ENCODE data around the gene CCDC122. TPM values are rescaled to one million over a fixed set of nuclear protein-coding genes. Genes with fewer than 3 reads are reported as not detected.

CCDC122 gene
- polyA plus RNA-seq, 1 donor, result 8.1 TPM

DNA sequence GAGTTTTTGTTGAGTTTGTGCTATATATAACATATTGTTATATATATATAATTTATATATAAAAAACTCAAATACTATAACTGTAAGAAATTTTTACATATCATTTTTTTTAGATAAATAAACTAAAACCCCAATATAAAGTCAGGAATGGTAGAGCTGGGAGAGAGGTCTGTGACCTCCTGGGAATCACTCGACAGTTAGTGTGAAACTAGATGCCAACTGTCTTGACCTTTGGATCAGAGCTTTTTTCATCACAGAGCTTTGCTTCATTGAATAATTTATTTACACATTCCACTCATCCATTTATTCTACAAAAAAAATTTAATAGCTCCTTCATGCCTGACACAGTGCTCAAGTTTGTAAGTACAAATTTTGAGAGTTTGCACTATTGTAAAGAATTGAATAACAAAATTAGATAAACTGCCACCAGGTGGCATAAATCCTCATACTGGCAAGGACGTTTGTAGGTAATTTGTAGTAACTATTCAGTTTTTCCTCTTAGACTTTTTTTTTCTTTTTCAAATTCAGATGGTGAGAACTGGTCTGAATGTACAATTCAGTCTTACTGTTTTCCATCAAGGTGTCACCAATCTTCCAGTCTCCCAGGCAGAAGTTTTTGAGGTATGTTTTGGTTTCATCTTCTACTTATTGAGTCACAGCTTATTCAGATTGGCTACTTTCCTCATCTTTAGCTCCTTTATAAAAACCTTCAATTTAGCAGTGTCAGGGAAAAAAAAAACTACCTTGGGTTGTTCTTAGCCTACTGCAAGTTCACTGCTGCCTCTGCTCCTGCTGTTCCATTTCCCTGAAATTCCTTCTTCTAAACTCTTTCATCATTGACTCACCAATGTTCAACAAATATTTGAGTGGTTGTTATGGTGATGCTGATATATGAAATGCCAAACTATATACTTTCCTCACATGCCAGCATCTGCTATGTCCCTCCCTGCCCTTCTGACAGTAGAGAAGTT is 28.9 kb upstream of the CCDC122 start:
- no peaks in the 10 kb centered on the region for H3K4me1 ChIP-seq (ENCODE audit: control insufficient read depth, insufficient read depth, low read length)
- no peaks in the 10 kb centered on the region for H3K27me3 ChIP-seq (ENCODE audit: control insufficient read depth, insufficient read depth, low read length)
- H3K9me3 ChIP-seq (ENCODE audit: control insufficient read depth, low read depth, low read length), result no peaks in the 10 kb centered on the region
- no peak overlapping the region for H3K4me3 ChIP-seq (ENCODE audit: low read length)
- peak; percentile 16 to 55 for DNase-seq
- WGBS (ENCODE audit: insufficient coverage, low lambda C conversion rate), result 0% methylated on average over 1 of the region's 2 CpGs
- peak overlapping the region; percentile 12 for H3K27ac ChIP-seq (ENCODE audit: low read length)
- H3K36me3 ChIP-seq (ENCODE audit: control insufficient read depth, insufficient read depth, low read length), result no peaks in the 10 kb centered on the region

DNA sequence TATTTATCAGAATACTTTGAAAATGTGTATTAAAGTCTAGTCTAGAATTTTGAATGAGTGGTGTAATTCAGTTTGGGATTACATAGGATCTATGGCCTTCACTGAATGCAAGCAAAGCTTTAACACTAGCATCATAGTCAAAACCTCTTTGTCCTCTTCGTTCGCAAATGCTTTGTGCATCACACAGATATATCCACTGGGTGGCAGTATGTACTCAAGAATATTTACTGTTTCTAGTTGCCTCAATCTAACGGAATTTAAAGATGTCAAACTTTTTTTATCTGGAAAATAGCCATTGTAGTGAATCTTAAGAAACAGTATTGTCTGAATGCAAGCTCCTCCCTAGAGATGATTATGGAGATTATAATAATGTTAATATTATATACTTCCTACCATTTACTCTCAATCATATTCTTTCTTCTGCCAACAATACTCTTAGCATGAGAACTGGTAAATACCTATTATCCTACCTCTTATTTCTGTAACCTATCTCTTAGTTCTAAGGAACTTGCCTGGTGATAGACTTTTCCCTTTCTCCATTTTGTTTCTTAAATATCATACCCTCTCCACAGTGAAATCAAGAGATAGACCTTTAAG is 26.0 kb upstream of the CCDC122 start:
- no peaks in the 10 kb centered on the region for H3K9me3 ChIP-seq (ENCODE audit: control insufficient read depth, low read depth, low read length)
- no peak overlapping the region for H3K27ac ChIP-seq (ENCODE audit: low read length)
- H3K36me3 ChIP-seq (ENCODE audit: control insufficient read depth, insufficient read depth, low read length), result no peaks in the 10 kb centered on the region
- no peak overlapping the region for H3K4me3 ChIP-seq (ENCODE audit: low read length)
- whole genome bisulfite sequencing (ENCODE audit: insufficient coverage, low lambda C conversion rate), result 0% methylated on average over 3 of the region's 3 CpGs
- peak; percentile 40 to 45 for DNase-seq
- H3K4me1 ChIP-seq (ENCODE audit: control insufficient read depth, insufficient read depth, low read length), result no peaks in the 10 kb centered on the region
- no peaks in the 10 kb centered on the region for H3K27me3 ChIP-seq (ENCODE audit: control insufficient read depth, insufficient read depth, low read length)

DNA sequence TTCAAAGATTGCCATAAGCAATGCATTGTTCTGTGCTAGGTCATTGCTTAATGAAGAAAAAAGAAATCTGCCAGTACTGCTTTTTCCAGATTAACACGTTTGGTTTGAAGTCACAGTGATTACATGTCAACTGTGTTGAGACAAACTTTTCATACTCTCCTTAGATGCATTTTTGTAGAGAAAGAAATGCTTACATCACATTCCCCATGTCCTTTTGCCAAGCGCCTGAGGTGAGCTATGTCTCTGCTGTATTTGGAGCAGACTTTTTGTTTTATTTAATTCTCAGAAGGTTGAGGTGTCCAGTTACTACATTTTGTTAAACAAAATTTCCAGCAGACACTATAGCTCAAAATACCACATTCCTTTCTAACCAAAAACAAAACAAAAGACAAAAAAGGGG is 16.4 kb upstream of the CCDC122 start:
- 20% methylated on average over 1 of the region's 2 CpGs for WGBS (ENCODE audit: insufficient coverage, low lambda C conversion rate)
- Histone ChIP-seq H3K27ac (ENCODE audit: low read length) (no peak overlapping the region), H3K27me3 (ENCODE audit: control insufficient read depth, insufficient read depth, low read length) (no peaks in the 10 kb centered on the region), H3K4me3 (ENCODE audit: low read length) (no peak overlapping the region), H3K4me1 (ENCODE audit: control insufficient read depth, insufficient read depth, low read length) (no peaks in the 10 kb centered on the region), H3K9me3 (ENCODE audit: control insufficient read depth, low read depth, low read length) (no peaks in the 10 kb centered on the region), H3K36me3 (ENCODE audit: control insufficient read depth, insufficient read depth, low read length) (no peaks in the 10 kb centered on the region)
- no peak for DNase-seq

DNA sequence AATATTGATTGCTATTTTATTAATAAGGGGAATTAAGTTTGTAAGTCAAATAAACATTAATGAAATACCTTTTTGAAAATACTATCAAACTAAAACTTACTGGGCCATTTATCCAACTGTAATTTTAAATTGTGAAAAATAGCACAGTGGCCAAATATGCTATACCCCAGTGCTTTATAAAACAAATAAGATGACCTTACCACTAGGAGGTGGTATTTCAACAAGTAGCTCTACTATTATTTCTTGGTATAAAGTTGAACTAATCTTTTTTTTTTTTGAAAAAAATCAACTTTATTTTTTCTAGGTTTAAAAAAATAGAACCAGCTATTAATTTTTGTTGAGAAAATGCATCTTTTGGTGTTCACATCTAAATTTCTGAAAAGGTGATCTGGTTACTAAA is 14.9 kb upstream of the CCDC122 start:
- Histone ChIP-seq H3K27me3 (ENCODE audit: control insufficient read depth, insufficient read depth, low read length) (no peaks in the 10 kb centered on the region), H3K4me3 (ENCODE audit: low read length) (no peak overlapping the region), H3K9me3 (ENCODE audit: control insufficient read depth, low read depth, low read length) (no peaks in the 10 kb centered on the region), H3K4me1 (ENCODE audit: control insufficient read depth, insufficient read depth, low read length) (no peaks in the 10 kb centered on the region), H3K27ac (ENCODE audit: low read length) (no peak overlapping the region), H3K36me3 (ENCODE audit: control insufficient read depth, insufficient read depth, low read length) (no peaks in the 10 kb centered on the region)
- no peak for DNase-seq

DNA sequence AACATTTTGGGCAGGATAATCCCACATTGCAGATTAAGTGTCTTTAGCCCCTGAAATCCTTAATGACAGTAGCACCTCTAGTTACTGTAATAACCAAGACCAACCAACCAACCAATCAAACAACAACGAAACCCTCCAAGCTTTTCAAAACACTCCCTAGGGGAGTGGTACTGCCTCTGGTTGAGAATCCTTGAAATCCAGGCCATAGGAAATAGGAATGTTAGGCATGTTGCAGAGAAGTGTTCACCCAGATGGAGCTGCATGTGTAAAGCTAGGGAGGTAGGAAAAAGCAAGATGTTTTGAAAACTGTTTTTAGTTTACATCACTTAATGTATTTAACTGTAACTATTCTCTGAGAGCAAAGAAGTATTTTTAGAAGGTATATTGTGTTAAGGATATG is 4.7 kb upstream of the CCDC122 start:
- Histone ChIP-seq H3K27me3 (ENCODE audit: control insufficient read depth, insufficient read depth, low read length) (no peaks in the 10 kb centered on the region), H3K27ac (ENCODE audit: low read length) (no peak overlapping the region), H3K36me3 (ENCODE audit: control insufficient read depth, insufficient read depth, low read length) (no peaks in the 10 kb centered on the region), H3K9me3 (ENCODE audit: control insufficient read depth, low read depth, low read length) (no peaks in the 10 kb centered on the region), H3K4me1 (ENCODE audit: control insufficient read depth, insufficient read depth, low read length) (no peaks in the 10 kb centered on the region), H3K4me3 (ENCODE audit: low read length) (no peak overlapping the region)
- DNase-seq, result no peak
- WGBS (ENCODE audit: insufficient coverage, low lambda C conversion rate), result no CpG with 5 or more reads among the region's 1 CpG

DNA sequence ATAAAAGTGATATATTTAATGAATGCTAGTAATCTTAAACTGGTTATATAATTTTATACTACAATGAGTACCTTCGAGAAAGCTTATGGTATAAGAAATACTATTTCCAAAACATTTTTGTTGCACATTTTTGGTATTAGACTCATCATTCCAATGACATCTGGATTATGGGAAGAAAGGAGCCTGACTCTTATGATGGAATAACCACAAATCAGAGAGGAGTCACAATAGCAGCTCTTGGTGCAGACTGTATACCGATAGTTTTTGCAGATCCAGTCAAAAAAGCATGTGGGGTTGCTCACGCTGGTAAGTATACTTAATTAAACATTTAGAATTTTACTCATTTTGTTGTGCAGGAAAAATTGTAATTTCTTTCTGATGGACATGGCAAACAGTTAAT is 4.1 kb upstream of the CCDC122 start:
- 82% methylated on average over 3 of the region's 3 CpGs for WGBS (ENCODE audit: insufficient coverage, low lambda C conversion rate)
- Histone ChIP-seq H3K4me1 (ENCODE audit: control insufficient read depth, insufficient read depth, low read length) (peaks cover 3% of the 10 kb centered on the region), H3K36me3 (ENCODE audit: control insufficient read depth, insufficient read depth, low read length) (no peaks in the 10 kb centered on the region), H3K27ac (ENCODE audit: low read length) (no peak overlapping the region), H3K27me3 (ENCODE audit: control insufficient read depth, insufficient read depth, low read length) (no peaks in the 10 kb centered on the region), H3K9me3 (ENCODE audit: control insufficient read depth, low read depth, low read length) (no peaks in the 10 kb centered on the region), H3K4me3 (ENCODE audit: low read length) (no peak overlapping the region)
- DNase-seq, result no peak

DNA sequence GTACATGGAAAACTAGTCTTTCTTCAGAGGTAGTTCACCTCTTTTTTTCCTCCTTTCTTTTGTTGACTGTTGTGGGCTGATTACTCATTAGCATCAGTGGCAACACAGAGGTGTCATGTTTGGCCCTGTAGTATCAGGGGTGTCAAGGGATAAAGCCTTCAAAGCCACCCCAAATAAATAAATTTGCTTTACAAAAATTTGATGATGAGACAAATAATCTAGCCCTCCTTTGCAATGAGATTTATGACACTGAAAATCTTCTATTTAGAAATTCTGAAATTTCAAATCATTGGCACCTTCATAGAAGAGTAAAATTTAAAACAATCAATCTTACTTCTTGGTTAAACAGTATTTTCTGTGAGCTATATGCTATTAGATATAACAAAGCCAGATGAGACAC is 2.0 kb upstream of the CCDC122 start:
- H3K4me1 ChIP-seq (ENCODE audit: control insufficient read depth, insufficient read depth, low read length), result peaks cover 9% of the 10 kb centered on the region
- H3K27me3 ChIP-seq (ENCODE audit: control insufficient read depth, insufficient read depth, low read length), result no peaks in the 10 kb centered on the region
- H3K4me3 ChIP-seq (ENCODE audit: low read length), result no peak overlapping the region
- DNase-seq, result no peak
- no peaks in the 10 kb centered on the region for H3K36me3 ChIP-seq (ENCODE audit: control insufficient read depth, insufficient read depth, low read length)
- no peaks in the 10 kb centered on the region for H3K9me3 ChIP-seq (ENCODE audit: control insufficient read depth, low read depth, low read length)
- no peak overlapping the region for H3K27ac ChIP-seq (ENCODE audit: low read length)

DNA sequence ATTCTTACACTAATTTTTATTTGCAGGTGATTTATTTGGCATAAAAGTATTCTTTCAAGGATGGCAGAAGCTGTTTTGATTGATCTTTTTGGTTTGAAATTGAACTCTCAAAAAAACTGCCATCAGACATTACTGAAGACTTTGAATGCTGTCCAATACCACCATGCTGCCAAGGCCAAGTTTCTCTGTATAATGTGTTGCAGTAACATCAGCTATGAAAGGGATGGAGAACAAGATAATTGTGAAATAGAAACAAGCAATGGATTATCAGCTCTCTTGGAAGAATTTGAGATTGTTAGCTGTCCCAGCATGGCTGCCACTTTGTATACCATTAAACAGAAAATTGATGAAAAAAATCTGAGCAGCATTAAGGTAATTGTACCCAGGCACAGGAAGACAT is 1.4 kb upstream of the CCDC122 start:
- Histone ChIP-seq H3K9me3 (ENCODE audit: control insufficient read depth, low read depth, low read length) (no peaks in the 10 kb centered on the region), H3K36me3 (ENCODE audit: control insufficient read depth, insufficient read depth, low read length) (no peaks in the 10 kb centered on the region), H3K4me1 (ENCODE audit: control insufficient read depth, insufficient read depth, low read length) (peaks cover 9% of the 10 kb centered on the region), H3K4me3 (ENCODE audit: low read length) (no peak overlapping the region), H3K27ac (ENCODE audit: low read length) (no peak overlapping the region), H3K27me3 (ENCODE audit: control insufficient read depth, insufficient read depth, low read length) (no peaks in the 10 kb centered on the region)
- DNase-seq, result no peak

DNA sequence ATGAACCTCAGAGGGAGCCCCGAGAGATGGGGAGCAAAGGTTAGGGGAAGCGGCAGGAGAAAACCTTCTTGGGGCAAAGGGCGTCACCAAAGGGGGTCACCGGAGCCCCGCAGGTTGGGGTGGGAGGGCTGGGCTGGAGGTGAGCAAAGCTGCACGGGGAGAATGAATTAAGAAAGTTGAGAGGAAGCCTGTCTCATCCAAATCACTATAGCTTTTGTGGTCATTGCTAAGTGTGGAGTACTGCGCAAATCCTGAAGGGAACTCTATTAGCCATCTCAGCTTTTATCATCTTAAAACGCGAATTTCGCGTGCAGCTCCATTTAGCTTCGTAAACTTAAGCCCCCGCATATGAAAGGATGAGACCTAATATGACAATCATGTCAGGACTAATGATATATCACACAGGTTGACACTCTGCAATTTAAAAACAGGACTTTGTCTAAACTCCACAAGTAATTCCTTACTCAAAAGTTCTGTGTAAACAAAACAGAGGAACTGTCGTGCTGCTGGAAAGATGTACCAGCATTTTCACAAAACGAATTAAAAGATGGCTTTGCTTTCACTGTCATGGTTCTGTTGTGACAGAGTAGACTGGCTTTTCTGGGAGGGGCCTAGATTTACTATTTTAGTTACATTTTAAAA is 795 bp upstream of the CCDC122 start:
- Histone ChIP-seq H3K9me3 (ENCODE audit: control insufficient read depth, low read depth, low read length) (no peaks in the 10 kb centered on the region), H3K4me3 (ENCODE audit: low read length) (peak overlapping the region; percentile 80), H3K36me3 (ENCODE audit: control insufficient read depth, insufficient read depth, low read length) (no peaks in the 10 kb centered on the region), H3K27me3 (ENCODE audit: control insufficient read depth, insufficient read depth, low read length) (no peaks in the 10 kb centered on the region), H3K27ac (ENCODE audit: low read length) (peak overlapping the region; percentile 39), H3K4me1 (ENCODE audit: control insufficient read depth, insufficient read depth, low read length) (peaks cover 9% of the 10 kb centered on the region)
- no peak for DNase-seq
- WGBS (ENCODE audit: insufficient coverage, low lambda C conversion rate), result no CpG with 5 or more reads among the region's 15 CpGs

DNA sequence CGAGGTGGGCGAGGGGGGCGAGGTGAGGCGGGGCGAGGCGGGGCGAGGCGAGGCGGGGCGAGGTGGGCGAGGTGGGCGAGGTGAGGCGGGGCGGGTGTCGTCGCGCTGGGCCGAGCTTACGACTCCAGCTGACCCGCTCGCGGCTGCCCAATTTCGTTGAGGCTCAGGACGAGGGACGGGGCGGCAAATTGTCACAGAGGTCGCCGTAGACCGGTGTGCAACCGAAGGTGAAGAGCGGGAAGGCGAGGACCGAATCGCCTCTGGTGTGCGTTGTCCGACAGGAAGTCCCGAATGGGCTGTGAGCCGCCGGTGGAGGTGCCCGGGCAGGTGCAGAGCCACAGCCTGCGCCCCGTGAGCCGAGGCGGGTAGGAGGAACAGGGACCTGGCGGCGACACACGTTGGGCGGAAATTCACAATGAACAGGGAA is 228 bp upstream of the CCDC122 start, which contains the start of gene LACC1:
TSS of gene LACC1 (plus strand) at position 150 of the 427 bp plus-strand sequence. CDS start 1,082 bp downstream, outside the sequence.
- peaks cover 9% of the 10 kb centered on the region for H3K4me1 ChIP-seq (ENCODE audit: control insufficient read depth, insufficient read depth, low read length)
- H3K9me3 ChIP-seq (ENCODE audit: control insufficient read depth, low read depth, low read length), result no peaks in the 10 kb centered on the region
- H3K27ac ChIP-seq (ENCODE audit: low read length), result peak within 1 kb of the TSS; percentile 82
- H3K27me3 ChIP-seq (ENCODE audit: control insufficient read depth, insufficient read depth, low read length), result no peaks in the 10 kb centered on the region
- WGBS (ENCODE audit: insufficient coverage, low lambda C conversion rate), result no CpG with 5 or more reads among the region's 48 CpGs
- H3K4me3 ChIP-seq (ENCODE audit: low read length), result peak within 1 kb of the TSS; percentile 80
- DNase-seq, result peak; percentile 23 to 75
- no peaks in the 10 kb centered on the region for H3K36me3 ChIP-seq (ENCODE audit: control insufficient read depth, insufficient read depth, low read length)

Measured in large intestine (tissue), 3 donors.